GM19397 (cell line): ENCODE data around the gene C6orf141.

Source experiments
- ATAC-seq: cut with Tn5 transposase; IDR thresholded peaks from one replicate; pipeline ENCODE4 v1.9.1; 2021; ENCODE audit warnings: mild to moderate bottlenecking, moderate library complexity; ENCODE audit not compliant: unreplicated experiment

The C6orf141 gene

DNA sequence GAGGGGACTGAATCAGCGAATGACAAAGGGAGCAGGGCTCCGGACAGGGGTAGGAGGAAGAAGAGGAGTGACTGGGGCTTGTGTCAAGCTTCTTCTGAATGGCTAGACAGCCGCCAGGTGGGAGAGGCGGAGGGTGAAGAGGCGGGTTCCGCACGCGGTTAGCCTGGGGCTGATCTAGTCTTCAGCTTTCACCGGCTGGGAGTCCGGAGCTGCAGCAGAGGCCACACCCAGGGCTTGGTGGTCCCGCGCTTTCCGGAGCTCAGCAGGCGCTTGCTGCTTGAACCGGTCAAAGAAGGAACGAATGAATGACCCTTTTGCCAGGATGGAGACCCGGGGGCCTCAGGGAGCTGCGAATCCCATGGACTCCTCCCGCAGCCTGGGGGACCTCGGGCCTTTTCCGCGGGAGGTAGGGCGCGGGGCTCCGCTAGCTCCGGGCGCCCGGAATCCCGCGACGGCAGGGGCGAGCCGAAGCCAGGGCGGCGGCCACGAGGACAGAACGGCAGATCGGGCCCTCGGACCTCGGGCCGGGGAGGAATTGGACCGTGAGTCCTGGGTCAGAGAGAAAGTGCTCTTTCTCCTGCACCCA is at the start of gene C6orf141:
Gene C6orf141, plus strand, starts transcription at position 177 of the 586 bp plus-strand sequence. Its CDS starts 125 bp downstream, at position 302.
- ATAC-seq, result peak; percentile 90

GRCh38 chr6:49504666-49505065 is 45.8 kb upstream of the C6orf141 start:
- no peak for ATAC-seq

- no peak for ATAC-seq
Observed at GRCh38 chr6:49506569-49507111, 43.8 kb upstream of the C6orf141 start.

- ATAC-seq, result no peak
Observed at GRCh38 chr6:49509342-49509741, 41.1 kb upstream of the C6orf141 start.

DNA sequence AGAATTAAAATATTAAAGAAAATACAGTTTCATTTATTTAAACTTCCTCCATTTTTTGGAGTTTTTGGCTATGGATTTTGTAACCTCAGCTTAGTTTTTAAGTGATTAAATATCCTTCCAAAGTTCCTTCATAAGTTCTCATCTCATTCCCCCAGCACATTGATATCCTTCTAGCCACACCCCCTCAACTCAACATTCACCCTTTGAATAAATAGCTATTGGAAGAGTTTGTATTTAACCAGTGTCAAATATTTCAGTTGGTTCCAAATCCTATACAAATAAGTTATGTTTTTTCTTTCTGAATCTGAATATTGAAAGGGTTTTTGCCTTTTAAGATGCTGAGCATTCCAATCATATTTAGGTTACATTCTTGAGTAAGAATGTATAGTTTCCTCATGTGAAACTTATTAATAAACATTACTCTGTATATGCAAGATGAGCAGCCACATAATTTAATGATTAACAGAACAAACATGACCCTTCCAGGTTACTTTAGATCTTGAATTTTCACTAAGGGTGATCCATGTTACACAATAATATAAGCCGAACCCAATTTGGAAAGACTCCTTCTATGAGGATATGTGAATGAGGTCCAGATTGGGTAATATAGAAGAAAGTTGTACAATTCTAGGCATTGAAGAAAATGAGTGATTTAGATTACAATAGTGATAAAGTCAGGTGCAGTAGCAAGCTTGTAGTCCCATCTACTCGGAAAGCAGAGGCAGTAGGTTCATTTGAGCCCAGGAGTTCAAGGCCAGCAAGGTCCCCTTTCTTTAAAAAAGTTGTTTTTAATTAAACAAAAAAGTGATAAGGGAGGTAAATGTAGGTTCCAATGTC is 37.1 kb upstream of the C6orf141 start:
- no peak for ATAC-seq

DNA sequence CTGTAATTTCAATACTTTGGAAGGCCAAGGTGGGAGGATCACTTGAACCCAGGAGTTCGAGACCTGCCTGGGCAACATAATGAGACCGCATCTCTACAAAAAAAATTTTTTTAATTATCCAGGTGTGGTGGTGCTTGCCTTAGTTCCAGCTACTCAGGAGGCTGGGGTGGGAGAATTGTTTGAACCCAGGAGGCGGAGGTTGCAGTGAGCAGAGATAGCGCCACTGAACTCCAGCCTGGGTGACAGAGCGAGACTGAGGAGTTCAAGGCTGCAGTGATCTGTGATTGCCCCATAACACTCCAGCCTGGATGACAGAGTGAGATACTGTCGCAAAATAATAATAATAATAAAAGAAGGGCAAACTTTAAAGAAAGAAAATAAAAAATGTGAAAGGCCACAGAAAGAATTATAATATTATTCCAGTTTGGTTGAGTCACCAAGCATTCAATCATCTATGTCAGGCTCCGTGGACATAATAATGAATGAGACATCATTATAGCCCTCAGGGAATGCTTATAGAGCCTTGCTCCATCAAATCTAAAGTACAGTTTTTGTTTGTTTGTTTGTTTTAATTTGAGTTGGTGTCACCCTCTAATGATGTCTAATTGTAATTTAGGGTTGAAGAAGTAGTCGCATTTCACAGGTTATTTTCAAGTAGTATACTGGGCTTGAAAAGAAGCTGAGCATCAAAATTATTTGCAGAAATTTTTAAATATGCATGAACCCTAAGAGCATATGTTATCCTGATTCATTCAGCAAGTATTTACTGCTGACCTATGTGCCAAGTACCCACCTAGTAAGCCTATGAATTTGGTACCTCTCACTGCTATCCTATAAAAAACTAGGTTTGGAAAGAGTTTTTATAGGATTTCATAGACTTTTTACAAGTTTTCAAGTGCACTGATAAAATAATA is 35.6 kb upstream of the C6orf141 start:
- no peak for ATAC-seq

- ATAC-seq, result no peak
Observed at GRCh38 chr6:49515485-49516146, 34.9 kb upstream of the C6orf141 start.

DNA sequence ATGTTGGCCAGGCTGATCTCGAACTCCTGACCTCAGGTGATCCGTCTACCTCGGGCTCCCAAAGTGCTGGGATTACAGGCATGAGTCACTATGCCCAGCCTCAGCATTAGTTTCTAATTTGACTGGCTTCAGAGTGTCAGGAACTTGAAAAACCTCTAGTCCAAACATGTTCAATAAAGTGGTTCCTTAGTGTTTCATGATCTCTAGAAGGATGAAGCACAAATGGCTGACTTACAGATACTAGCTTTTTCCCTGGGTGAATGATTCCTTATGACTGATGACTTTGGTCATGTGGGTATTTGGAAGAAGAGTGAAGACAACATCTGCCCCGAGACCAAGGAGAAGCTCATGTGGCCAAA is 34.3 kb upstream of the C6orf141 start:
- ATAC-seq, result no peak

DNA sequence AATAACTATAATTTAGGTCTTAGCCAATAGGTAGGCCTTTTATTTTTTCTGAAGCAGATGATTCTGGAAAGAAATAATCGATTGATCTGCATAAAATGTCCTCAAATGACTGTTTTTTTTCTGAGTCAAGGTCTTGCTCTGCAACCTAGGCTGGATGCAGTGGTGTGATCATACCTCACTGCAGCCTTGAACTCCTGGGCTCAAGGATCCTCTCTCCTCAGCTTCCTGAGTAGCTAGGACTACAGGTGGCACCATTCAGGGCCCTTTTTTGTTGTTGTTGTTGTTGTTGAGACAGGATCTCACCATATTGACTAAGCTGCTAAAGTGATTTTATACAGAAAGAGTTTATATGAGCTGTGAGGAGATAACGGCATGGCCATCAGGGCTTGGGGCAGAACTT is 32.5 kb upstream of the C6orf141 start:
- ATAC-seq, result no peak

- peak; percentile 94 for ATAC-seq
Observed at GRCh38 chr6:49519660-49520059, 30.8 kb upstream of the C6orf141 start.

DNA sequence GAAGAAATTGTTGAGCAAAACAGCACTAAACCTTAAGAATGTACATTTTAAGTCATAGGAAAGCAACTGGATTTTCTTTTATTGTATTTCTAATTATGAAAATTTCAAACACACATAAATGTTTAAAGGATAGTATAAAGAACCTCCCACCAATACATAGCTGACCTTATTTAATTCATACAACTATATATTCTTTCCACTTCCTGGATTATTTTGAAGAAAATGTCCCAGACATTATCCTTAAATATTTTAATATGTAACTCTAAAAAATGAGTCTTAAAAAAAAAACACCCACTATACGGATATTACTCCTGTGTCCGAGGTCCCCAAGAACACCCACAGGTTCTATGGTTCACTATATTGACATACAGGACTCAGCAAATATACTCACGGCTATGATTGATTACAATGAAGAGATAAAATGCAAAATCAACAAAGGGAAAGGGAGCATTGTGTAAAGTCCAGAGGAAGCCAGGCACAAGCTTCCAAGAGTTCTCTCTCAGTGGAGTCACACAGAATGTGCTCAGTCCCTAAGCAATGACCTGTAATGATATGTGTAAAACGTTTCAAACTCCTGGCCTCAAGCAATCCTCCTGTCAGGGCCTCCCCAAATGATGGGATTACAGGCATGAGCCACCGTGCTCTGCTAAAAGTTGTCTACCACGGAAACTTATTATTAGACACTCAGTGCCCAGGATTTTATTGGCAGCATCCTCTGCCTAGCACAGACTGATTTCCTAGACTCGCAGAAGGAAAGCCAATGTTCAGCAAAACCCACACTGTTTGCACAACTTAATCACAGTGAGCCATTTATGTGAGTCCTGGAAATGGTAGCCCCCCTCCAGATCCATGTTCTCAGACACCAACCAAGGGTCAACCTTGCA is 27.5 kb upstream of the C6orf141 start:
- ATAC-seq, result no peak

DNA sequence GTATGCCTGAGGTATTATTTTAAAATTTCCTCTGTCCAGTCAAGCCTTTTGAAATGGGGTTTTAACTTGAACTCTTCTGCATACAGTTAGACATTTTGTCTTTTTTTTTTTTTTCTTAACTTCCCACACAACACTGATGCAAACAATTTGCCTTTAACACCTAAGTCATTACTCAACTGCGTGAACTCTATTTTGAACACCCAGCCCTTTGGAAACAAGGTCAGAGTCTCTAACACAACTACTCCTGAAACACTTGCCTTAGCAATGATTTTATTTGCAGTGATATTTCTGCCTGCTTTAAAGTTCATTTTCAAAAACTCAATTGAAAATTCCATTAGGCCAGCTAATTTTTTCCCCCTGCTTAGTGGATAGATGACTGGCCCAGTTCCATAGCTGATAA is 26.6 kb upstream of the C6orf141 start:
- no peak for ATAC-seq

DNA sequence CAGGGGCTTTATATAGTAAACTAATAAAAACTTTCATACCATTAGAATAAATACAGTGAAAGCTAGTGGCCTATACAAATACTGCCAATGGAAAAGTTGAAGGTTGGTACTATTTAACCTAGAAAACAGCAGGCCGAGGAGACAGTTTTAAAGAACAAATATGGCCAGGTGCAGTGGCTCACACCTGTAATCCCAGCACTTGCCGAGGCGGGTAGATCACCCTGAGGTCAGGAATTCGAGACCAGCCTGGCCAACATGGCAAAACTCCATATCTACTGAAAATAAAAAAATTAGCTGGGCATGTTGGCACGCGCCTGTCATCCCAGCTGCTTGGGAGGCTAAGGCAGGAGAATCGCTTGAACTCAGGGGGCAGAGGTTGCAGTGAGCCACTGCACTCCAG is 25.9 kb upstream of the C6orf141 start:
- no peak for ATAC-seq

GRCh38 chr6:49526598-49526997 is 23.9 kb upstream of the C6orf141 start:
- ATAC-seq, result no peak

DNA sequence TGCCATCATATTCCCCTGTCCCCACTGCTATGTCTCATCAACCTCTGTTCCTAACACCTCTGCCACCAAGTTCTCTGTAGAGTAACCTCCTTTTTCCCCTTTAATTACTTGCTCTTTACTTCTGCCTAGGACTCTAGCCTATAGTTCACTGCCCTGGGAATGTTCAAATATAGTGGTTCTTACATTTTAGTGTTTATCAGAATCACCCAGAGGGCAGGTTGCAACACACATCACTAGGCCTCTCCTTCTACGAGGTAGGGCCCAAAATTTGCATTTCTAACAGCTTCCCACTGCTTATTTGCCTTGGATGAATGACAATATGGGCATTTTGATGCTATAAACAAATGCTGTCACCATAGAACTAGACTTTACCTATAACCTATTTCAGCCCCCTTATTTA is 23.1 kb upstream of the C6orf141 start:
- ATAC-seq, result no peak

GRCh38 chr6:49528571-49528970 is 21.9 kb upstream of the C6orf141 start:
- ATAC-seq, result no peak

GRCh38 chr6:49530141-49530776 is 20.2 kb upstream of the C6orf141 start:
- ATAC-seq, result no peak

- peak; percentile 88 for ATAC-seq
Observed at GRCh38 chr6:49531774-49532569, 18.5 kb upstream of the C6orf141 start.
